Chondrocyte (in vitro differentiated cells): Measurements from ENCODE around the gene SERGEF. TPM values are rescaled to one million over a fixed set of nuclear protein-coding genes. Genes with fewer than 3 reads are reported as not detected.

Source experiments
- DNase-seq: peaks from one replicate; pipeline ENCODE4 v3.0.0; 2021; ENCODE audit warnings: mixed read lengths, low spot score
- H3K27ac Mint-ChIP-seq: one replicate; pipeline ENCODE4 v1.8.0; 2021; ENCODE audit warnings: mild to moderate bottlenecking, moderate library complexity, mixed read lengths; ENCODE audit not compliant: unreplicated experiment
- H3K27me3 Mint-ChIP-seq: 2 replicates; pipeline ENCODE4 v1.8.0; 2021; ENCODE audit warnings: low read depth, mixed read lengths
- H3K36me3 Mint-ChIP-seq: 2 replicates; pipeline ENCODE4 v1.8.0; 2021; ENCODE audit warnings: low read depth, mixed read lengths
- H3K4me1 Mint-ChIP-seq: 2 replicates; pipeline ENCODE4 v1.8.0; 2021; ENCODE audit warnings: low read depth, mild to moderate bottlenecking, mixed read lengths
- H3K4me3 Mint-ChIP-seq: one replicate; pipeline ENCODE4 v1.8.0; 2021; ENCODE audit warnings: mild to moderate bottlenecking, moderate library complexity, mixed read lengths; ENCODE audit not compliant: unreplicated experiment
- H3K9me3 Mint-ChIP-seq: 2 replicates; pipeline ENCODE4 v1.8.0; 2021; ENCODE audit warnings: low read depth, mixed read lengths
- CTCF ChIP-seq: fragments of 200-600 bp; sonication (generic); IDR thresholded peaks from 2 replicates; pipeline ENCODE4 v1.5.0; 2021; ENCODE audit warnings: antibody characterized with exemption, mild to moderate bottlenecking, moderate library complexity
- total RNA-seq: library from RNA; stranded (reverse); gene quantifications from 3 replicates; pipeline ENCODE4 v1.2.1, GENCODE V29; 2021

The SERGEF gene
- total RNA-seq, 1 donor from 2014 or later = 37.6 TPM

GRCh38 chr11:17814546-17814945 lies 198.3 kb downstream of the SERGEF start:
- Mint-ChIP-seq H3K27me3 (no peaks in the 10 kb centered on the region), H3K27ac (no peak overlapping the region), H3K36me3 (no peaks in the 10 kb centered on the region), H3K4me3 (no peak overlapping the region), H3K4me1 (peaks cover 17% of the 10 kb centered on the region), H3K9me3 (no peaks in the 10 kb centered on the region)
- no peak for DNase-seq
- no peak for TF ChIP-seq CTCF

GRCh38 chr11:17813391-17814059 lies 199.3 kb downstream of the SERGEF start:
- TF ChIP-seq CTCF = no peak
- Mint-ChIP-seq H3K27ac (no peak overlapping the region), H3K4me1 (peaks cover 17% of the 10 kb centered on the region), H3K9me3 (no peaks in the 10 kb centered on the region), H3K27me3 (no peaks in the 10 kb centered on the region), H3K36me3 (no peaks in the 10 kb centered on the region), H3K4me3 (no peak overlapping the region)
- no peak for DNase-seq

- H3K4me3 Mint-ChIP-seq = no peak overlapping the region
- no peak for TF ChIP-seq CTCF
- no peak for DNase-seq
- no peaks in the 10 kb centered on the region for H3K27me3 Mint-ChIP-seq
- no peak overlapping the region for H3K27ac Mint-ChIP-seq
- H3K36me3 Mint-ChIP-seq = no peaks in the 10 kb centered on the region
- peaks cover 17% of the 10 kb centered on the region for H3K4me1 Mint-ChIP-seq
- no peaks in the 10 kb centered on the region for H3K9me3 Mint-ChIP-seq
These were observed 200.0 kb downstream of the SERGEF start for GRCh38 chr11:17812865-17813187.

- Mint-ChIP-seq H3K4me1 (peaks cover 17% of the 10 kb centered on the region), H3K4me3 (no peak overlapping the region), H3K36me3 (no peaks in the 10 kb centered on the region), H3K9me3 (no peaks in the 10 kb centered on the region), H3K27ac (no peak overlapping the region), H3K27me3 (no peaks in the 10 kb centered on the region)
- no peak for TF ChIP-seq CTCF
- no peak for DNase-seq
These were observed 200.6 kb downstream of the SERGEF start for GRCh38 chr11:17812091-17812864.

GRCh38 chr11:17811352-17811751 lies 201.5 kb downstream of the SERGEF start:
- DNase-seq = no peak
- no peak overlapping the region for H3K4me3 Mint-ChIP-seq
- H3K4me1 Mint-ChIP-seq = peaks cover 17% of the 10 kb centered on the region
- H3K9me3 Mint-ChIP-seq = no peaks in the 10 kb centered on the region
- no peak overlapping the region for H3K27ac Mint-ChIP-seq
- TF ChIP-seq CTCF = no peak
- no peaks in the 10 kb centered on the region for H3K27me3 Mint-ChIP-seq
- H3K36me3 Mint-ChIP-seq = no peaks in the 10 kb centered on the region
